SHP77 treated with DMSO at 0.1 percent for 48 hours (cell line): ENCODE results near the gene SSU72.
"Not testable (repeated sequence)": the region's sequence is repeated elsewhere in the genome, so short reads cannot be mapped to it uniquely, and the experiment has no call there.

Experiments
- DNase-seq: peaks from one replicate; lab custom pipeline; 2025; lab: John Stamatoyannopoulos, UW

Gene SSU72

DNA sequence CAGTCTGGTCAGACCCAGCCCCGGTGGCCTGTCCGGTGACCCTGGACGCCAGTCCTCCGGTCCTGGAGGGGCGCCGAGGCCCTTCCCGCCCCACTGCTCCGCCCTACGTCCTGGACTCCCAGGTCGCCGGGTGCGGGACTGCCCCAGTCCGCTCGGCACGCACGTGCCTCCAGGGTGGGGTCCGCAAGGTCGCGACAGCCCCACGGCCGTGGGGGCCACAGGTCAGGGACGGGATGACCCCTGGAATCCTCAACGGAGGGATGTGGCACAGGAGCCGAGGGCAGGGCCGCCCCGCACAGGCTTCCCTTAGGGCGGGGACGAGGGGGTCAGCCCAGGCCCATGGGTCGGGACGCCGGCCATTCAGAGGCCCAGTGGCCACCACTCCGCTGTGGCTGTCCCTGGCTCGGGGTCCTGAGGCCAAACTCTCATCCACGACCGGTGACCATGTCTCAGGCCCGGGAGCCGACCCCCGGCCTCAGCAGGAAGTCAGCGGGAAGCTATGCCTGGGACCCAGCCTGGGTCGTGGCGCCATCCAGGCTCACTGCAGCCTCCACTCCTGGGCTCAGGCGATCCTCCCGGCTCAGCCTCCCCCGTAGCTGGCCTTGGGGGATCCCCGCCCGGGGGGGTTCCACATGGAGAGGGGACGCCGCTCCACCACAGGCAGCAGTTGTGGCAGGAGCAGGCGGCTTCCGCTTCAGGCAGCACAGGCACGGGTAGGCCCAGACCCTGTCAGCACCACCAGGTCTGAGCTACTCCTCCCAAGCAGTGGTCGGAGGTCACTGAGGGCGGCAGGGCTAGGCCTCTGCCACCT is 33.6 kb downstream of the SSU72 start:
- no peak for DNase-seq

DNA sequence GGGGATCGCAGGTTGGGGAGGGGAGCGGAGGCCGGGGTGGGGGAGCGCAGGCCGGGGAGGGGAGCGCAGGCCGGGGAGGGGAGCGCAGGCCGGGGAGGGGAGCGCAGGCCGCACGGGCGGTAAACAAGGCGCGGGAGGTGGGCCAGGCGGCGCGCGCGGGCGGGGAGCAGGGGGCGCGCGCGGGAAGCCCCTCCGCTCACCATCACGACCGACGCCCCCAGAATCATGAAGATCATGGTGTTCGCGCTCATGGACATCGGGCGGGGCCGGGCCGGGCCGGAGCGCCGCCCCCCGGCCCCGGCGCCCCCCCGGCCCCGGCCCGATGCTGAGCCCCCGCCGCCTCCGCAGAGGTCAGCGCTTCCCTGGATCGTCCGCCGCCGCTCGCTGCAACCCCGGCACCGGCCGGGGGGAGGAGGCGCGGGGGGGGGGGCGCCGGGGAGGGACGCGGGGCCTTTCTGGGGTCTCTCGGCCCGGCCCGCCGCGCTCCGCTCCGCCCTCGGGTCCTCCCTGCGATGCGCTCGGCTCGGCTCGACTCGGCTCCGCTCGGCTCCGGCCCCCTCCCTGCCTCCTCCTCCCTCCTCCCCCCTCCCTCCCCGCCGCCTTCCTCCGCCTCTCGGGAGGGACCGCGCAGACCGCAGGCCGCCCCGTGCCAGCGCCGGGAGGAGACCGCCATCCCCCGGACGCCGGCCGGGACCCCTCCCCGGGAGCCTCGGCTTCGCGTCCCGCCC is 34.4 kb downstream of the SSU72 start, which contains the start of gene TMEM240:
TSS of gene TMEM240 (minus strand) at position 535 of the 728 bp plus-strand sequence. CDS start at position 257, 278 bp downstream.
- no peak for DNase-seq

GRCh38 chr1:1539310-1540089 is 35.2 kb downstream of the SSU72 start:
- no peak for DNase-seq

GRCh38 chr1:1538989-1539309 is 35.7 kb downstream of the SSU72 start:
- no peak for DNase-seq

DNA sequence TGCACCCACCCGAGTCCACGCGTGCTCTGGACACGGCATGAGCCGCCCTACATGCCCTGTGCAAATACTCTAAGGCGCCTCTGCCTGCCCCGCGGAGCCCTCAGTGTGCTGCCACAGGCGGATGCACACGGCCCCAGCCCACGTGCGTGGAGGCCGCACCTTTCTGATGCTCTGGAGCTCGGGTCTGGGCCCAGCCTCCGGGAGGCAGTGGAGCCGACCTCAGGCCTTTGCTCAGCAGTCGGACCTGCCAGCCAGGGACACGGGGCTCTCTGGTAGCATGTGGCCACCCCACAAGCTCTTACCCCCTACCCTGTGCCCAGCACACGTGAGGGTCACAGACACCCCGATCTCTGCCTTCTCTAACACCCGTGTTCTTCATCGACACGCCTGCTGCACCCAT is 36.3 kb downstream of the SSU72 start:
- no peak for DNase-seq

GRCh38 chr1:1537626-1538250 is 36.9 kb downstream of the SSU72 start:
- no peak for DNase-seq

DNA sequence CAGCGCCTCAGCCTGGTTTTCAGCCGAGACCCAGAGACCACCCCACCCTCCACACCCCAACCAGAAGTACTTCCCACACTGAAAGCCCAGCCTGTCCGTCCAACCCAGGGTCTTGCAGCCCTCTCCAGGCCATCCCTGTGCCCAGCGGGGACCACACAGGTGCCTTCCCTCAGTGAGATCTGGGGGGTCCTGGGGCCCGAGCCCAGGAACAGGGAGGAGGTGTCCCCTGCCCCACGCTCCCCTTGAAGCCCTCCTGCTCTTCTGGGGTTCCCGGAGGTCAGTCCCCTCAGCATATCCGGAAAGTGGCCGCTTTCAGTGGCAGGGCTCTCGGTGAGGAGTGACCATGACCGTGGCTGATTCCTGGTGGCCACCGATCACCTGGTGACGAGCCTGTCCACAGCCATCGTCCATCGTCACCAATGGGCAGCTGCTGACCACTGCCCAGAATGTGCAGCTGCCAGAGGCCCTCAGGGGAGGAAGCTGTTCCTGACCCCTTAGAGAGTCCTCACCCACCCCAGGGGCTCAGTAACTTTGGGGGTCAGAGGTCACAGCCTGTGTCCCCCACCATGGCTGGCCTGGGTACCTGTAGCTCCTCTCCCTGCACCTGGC is 37.6 kb downstream of the SSU72 start:
- DNase-seq: no peak

DNA sequence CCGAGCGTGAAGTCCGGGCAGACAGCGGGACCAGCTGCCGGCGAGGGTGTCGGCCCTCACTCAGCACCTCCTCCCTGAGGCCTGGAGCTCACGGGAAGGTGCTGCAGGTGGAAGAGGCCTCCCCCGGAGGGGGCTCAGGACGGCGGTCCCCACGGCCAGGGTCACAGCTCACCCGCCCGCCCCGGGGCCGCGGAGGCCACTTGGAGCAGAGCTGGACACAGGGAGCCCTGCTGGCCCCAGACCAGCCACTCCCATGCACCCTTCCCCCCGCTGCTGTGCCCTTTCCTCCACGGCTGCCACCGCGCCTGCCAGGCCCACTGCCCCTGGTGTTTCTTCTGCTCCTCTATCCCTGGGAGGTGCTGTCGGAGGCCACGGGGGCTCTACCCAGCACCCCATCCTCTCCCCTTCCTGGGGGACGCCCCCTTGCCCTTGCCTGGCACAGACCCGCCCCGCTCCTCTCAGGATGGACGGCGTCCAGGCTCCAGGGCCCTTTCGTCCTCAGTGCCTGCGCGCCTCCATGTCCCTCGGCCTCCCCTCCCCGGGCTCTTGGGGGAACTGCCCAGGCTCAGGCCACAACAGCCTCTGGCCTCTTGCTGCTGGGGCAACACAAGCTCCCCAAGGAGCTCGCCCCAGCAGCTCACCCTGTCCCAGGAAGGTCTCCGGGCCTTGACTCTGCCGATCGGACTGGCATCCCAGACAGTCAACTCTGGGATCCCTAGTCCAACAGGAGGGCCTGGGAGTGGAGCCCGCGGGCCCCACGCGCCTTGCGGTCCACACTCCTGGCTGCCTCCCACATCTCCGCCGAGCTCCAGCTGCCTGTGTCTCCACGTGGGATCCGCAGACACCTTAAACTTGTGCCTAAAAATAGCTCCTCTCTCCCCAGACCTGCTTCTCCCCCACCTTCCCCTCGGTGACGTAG is 38.4 kb downstream of the SSU72 start:
- DNase-seq: no peak

- DNase-seq: no peak
Observed at GRCh38 chr1:1535201-1536018, 39.3 kb downstream of the SSU72 start.

DNA sequence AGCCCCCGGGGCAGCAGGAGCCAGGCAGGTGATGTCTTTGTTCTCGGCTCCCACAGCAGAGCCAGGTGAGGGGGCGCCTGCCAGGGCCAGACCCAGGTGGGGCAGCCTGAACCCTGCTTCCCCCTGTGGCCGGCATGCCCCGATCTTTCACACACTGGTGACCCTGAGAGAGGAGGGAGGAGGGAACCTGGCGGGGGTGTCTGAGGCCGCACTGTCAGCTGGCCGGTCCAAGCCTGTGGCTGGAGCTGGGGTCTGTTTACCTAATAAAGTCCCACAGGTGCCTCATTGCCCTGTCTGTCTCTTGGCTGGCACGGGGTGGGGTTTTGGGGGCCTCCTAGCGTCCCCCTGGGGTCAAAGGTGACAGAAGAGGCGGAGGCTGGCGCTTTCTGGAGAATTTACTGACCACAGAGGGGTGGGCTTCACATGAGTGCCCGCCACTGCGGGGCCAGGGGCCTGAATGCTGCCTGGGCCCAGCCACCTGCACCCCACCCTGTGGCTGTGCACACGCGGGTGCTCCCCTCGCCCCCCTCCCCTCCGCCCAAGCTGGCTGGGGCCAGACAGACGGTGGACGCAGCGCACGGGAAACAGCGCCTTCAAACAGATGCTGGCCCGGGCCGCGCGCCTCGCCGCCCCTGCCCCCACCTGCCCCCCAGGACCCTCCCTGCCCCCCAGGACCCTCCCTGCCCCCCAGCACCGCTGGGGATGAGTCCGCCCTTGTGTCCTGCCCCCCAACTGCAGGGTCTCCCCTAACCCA is 40.1 kb downstream of the SSU72 start:
- no peak for DNase-seq

GRCh38 chr1:1533894-1534291 is 40.8 kb downstream of the SSU72 start:
- DNase-seq: not testable (repeated sequence)

DNA sequence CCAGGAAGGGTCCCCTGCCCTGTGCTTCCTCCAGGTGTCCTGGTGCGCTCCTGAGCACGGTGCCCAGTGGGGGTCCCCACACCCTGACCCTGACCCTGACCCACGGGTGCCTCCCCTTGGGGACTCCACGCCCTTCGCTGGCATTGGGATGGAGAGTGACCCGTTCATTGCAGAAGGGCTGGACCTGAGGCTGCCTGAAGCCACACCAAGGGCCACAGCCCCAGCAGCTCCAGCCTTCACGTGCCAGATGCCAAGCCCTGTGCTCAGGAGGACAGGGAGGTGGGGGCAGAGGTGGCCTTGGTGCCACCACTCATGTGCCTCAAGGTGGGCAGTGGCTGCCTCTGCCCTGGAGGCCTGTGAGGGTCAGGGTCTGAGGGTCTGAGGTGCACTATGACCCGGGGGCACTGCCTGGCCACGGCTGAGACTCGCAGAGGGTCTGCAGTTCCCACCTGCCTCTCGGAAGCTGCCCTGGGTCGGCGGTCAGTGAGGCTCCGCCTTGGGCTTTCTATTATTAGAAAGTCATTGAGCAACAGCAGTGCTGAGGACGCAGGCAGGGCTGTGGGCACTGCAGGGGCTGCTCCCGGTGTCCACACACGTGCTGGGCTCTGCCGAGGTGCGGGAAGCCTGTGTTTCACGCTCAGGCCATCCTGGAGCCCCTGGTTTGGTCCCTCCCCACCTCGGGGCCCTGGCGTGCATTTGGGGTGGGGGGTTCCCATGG is 41.3 kb downstream of the SSU72 start:
- DNase-seq: not testable (repeated sequence)

- no peak for DNase-seq
Observed at GRCh38 chr1:1531947-1532346, 42.7 kb downstream of the SSU72 start.

DNA sequence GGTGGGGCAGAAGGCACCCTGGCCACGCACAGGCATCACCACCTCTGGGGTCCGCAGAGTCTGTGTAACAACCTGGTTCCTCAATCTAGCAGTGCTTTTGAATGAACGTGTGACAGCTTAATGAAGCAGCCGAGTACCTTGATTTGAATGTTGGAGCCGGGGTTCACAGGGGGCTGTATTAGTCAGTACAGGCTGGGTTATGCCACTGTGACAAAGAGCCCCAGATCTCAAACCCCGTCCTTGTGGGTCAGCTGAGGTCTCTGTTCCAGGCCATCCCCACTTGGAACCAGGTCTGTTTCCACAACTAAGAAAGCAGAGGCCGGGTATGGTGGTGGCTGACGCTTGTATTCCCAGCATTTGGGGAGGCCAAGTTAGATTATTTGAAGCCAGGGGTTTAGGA is 44.7 kb downstream of the SSU72 start:
- no peak for DNase-seq

GRCh38 chr1:1529321-1529720 is 45.3 kb downstream of the SSU72 start:
- no peak for DNase-seq

DNA sequence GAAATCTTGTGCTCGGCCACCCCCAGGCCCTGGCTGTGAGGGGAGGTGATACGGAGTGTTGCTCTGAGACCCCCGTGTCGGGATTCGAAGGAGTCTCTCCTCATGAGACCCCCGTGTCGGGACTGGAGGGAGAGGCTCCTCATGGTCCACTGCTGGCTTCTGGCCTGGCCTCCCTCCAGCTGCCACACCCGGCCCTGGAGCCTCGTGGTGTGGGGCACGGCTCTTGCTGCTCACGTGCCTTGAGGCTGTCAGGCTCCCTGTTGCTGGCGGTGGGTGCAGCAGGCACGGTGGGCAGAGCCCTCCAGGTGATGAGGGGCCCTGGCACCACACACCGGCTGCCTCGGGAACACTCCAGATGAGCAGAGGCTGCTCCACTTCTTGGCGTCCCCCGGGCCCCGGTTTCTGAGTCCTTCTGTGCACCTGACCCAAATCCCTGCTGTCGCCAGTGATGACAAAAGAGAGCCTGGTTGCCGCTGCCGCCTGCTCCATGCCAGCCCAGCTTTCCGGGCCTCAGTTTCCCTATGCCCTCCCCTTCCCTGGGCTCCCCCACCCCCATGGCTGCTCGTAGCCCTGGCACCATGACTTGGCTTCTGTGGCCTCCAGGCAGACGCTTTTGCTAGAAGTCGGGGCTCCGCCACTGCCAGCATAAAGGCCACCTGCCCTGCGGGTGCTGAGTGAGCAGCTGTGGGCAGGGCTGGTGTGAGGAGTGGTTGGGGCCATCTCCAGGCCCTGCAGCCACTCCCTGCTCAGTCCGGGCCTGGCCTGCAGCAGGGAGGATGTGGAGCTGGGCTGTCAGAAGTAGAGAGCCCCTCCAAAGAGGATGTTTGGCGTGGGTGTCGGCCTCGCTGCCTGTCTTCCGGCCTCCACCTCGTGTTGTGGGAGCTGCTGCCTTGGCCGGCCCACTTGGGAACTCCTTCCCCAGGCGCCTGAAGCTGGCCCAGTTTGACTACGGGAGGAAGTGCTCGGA is 46.1 kb downstream of the SSU72 start:
- DNase-seq: no peak
